Astrocyte of the spinal cord (primary cell): ENCODE measurements around the gene VPS41.

Source experiments
- DNase-seq: peaks from one replicate; pipeline ENCODE4 v3.0.0; 2011; ENCODE audit warnings: low read depth, low spot score
- H3K4me3 ChIP-seq: 2 replicates; pipeline ENCODE4 v1.5.1; 2011; ENCODE audit warnings: low read depth, mild to moderate bottlenecking, low read length, moderate library complexity
- in situ Hi-C: cut with HindIII; loops from 2 replicates; pipeline ENCODE4 v1.10.0; 2017; ENCODE audit warnings: low sequenced_read_pairs
- TF ChIP-seq, protein P1 (sequence below): IDR thresholded peaks from 2 replicates; pipeline ENCODE4 v1.5.1; 2012; ENCODE audit warnings: low read depth, mild to moderate bottlenecking, low read length, inconsistent platforms

Gene VPS41

DNA sequence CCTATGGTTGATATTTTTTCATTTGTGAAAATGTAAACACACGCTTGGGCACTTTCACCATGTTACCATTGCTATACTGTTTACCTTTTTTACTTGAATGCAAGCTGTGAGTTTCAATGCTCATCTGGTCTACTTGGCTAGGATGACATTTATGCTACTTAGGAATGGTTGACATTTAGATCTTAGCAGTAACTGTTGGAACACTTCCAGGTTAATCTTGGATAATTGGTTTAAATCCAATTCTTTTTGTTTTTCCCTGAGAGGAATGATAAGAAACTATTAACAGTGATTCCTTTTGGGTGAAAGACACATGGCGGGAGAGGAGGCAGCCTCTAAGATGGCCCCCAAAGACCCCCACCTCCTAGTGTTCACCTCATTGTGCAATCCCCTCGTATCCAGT is 226.4 kb downstream of the VPS41 start:
- TF ChIP-seq, protein P1, sequence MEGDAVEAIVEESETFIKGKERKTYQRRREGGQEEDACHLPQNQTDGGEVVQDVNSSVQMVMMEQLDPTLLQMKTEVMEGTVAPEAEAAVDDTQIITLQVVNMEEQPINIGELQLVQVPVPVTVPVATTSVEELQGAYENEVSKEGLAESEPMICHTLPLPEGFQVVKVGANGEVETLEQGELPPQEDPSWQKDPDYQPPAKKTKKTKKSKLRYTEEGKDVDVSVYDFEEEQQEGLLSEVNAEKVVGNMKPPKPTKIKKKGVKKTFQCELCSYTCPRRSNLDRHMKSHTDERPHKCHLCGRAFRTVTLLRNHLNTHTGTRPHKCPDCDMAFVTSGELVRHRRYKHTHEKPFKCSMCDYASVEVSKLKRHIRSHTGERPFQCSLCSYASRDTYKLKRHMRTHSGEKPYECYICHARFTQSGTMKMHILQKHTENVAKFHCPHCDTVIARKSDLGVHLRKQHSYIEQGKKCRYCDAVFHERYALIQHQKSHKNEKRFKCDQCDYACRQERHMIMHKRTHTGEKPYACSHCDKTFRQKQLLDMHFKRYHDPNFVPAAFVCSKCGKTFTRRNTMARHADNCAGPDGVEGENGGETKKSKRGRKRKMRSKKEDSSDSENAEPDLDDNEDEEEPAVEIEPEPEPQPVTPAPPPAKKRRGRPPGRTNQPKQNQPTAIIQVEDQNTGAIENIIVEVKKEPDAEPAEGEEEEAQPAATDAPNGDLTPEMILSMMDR, result no peak
- in situ Hi-C loops, result no loop called here
- no peak for DNase-seq
- no peak overlapping the region for H3K4me3 ChIP-seq

DNA sequence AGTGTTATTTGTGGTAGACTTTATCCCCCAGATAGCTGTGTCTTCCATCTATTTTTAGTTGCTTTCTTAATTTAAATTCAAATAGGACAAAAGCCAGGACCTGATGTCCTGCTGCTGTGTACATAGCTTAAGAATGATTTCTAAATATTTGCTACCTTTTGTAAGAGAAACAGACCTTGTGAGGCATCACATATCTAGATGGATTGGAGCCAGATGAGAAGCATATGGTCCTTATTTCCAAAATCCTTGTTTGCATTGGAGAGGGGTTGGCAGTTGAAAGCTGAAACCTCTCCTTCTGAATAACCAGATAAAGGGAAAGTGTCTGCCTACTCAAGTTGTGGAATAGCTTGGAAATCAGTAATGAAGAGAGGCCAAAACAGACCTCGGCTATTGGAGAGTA is 227.1 kb downstream of the VPS41 start:
- H3K4me3 ChIP-seq, result no peak overlapping the region
- in situ Hi-C loops, result no loop called here
- TF ChIP-seq, protein P1, result no peak
- DNase-seq, result no peak

DNA sequence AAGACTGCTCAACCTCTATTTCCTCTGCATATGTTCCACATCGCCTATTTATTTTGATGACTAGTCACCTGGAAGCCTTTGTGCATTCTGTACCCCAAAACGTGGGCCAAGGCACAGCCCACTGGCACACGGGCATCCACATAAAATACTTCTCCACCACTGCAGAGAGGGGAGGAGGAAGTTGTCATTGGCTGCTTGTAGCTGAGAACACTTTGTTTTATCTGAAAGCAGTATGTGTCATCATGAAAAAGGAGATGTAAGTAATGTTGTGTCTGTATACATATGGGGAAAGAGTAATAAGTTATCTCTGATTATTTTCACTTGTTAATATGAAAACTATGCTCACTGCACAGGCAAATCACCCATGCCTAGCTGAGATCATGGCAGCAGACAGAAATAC is 229.6 kb downstream of the VPS41 start:
- H3K4me3 ChIP-seq, result no peak overlapping the region
- DNase-seq, result no peak
- in situ Hi-C loops, result no loop called here
- TF ChIP-seq, protein P1, result no peak

DNA sequence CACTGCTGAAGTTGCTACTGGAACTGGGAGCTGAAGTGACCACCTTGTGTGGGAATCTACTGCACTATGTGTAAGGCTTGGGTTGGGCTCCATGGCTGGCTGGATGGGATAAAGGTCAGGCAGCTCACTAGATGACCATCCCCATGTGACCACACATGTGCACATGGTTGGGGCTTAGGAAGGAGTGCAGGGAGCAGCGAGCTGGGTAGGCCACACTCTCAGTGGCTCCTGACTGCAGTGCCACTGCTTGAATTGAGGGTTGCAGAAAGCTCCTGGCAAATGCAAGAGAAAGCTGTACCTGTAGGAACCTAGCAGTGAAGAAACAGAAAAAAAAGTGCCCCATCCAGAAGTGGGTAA is 230.3 kb downstream of the VPS41 start:
- no peak for DNase-seq
- in situ Hi-C loops, result no loop called here
- H3K4me3 ChIP-seq, result no peak overlapping the region
- TF ChIP-seq, protein P1, result no peak

DNA sequence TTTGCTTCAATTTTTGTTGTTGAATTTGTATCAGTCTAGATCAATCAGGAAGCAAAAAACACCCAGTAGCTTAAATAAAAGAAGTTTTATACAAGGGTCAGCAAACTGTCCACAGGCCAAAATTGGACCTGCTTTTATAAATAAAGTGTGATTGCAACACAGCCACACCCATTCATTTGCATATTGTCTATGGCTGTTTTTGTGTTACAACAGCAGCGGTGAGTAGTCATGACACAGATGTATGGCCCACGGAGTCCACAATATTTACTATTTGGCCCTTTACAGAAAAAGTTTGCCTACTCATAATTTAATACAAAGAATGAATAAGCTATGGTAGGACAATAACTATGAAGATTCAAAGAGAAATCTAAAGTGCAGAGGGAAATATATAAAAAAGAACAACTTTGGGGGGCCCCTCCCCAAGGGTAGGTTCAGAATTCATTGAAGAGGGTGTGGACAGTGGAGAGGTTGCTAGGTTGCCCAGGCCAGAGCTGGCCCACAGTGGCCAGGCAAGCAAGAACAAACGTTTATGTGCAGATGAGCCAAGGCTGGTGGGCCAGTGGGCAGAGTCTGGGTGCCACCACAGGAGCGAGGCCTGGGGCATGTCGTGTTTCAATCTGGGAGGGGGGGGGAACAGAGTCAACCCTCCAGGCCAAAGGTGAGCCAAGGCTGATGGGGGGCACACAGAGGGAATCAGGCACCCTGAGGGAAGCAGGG is 230.9 kb downstream of the VPS41 start:
- H3K4me3 ChIP-seq, result no peak overlapping the region
- DNase-seq, result no peak
- in situ Hi-C loops, result no loop called here
- TF ChIP-seq, protein P1, result no peak

DNA sequence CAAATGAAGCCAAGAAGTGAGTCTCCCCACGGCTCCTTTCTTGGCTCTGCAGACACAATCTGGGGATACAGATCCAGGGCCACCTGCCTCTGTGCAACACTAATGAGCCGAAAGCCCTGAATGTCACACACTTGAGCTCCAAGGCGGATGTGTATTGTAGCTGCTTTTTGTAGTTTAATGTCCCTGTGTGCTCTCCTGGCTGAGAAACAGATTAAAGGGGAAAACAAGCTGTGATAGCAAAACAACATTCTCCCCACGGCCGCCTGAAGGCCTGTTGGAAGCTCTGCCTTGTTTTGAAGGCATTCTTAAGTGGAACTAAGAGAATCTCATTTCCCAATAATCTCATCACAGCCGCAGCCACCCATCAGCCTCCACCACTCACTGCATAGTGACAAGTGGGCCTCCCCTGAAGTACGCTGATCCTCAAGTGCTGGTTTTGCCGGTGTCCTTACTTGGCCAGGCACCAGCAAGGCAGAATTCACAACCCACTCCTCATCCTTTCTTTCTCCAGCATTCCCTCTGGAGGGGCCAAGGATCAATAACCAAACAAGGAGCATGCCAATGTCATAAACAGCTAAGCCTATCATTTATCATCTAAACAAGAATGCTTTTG is 233.4 kb downstream of the VPS41 start:
- in situ Hi-C loops, result no loop called here
- H3K4me3 ChIP-seq, result no peak overlapping the region
- DNase-seq, result no peak
- TF ChIP-seq, protein P1, result no peak
